H1 (cell line): ENCODE results near the gene SLC36A2. TPM values are rescaled to one million over a fixed set of nuclear protein-coding genes. Genes with fewer than 3 reads are reported as not detected.

ENCODE experiments used
- CTCF ChIA-PET: fragments of 300-600 bp; sonication (Branson Sonifier 250); formaldehyde crosslinking; loops from one replicate; lab custom pipeline; 2021; ENCODE audit not compliant: partially characterized antibody; lab: Charles Lee
- POLR2A ChIA-PET: fragments of 300-600 bp; sonication (Branson Sonifier 250); formaldehyde crosslinking; loops from one replicate; lab custom pipeline; 2021; ENCODE audit warnings: inconsistent platforms; ENCODE audit not compliant: partially characterized antibody; lab: Charles Lee
- DNase-seq, 2 experiments: peaks; one replicate each; pipeline versions ENCODE4 v3.0.0 to v3.0.0-alpha.2; 2010 to 2022; ENCODE audit warnings: low spot score in 2 of 2, low read depth in 1 of 2, mixed read lengths in 1 of 2
- FAIRE-seq: peaks from 2 replicates; lab custom pipeline; 2011; peaks lifted over from hg19 to GRCh38; lab: Jason Lieb, UNC
- H2AFZ ChIP-seq: 2 replicates; pipeline ENCODE4 v1.8.1; 2012; ENCODE audit warnings: low read length, inconsistent platforms
- H2AK5ac ChIP-seq: 2 replicates; pipeline ENCODE4 v1.6.1; 2013; ENCODE audit warnings: low read depth, low read length
- H2BK120ac ChIP-seq: replicated peaks from 2 replicates; pipeline ENCODE3; 2013; ENCODE audit warnings: low read depth, low read length, inconsistent platforms
- H2BK12ac ChIP-seq: 2 replicates; pipeline ENCODE4 v1.6.1; 2013; ENCODE audit warnings: low read depth, low read length
- H2BK15ac ChIP-seq: 2 replicates; pipeline ENCODE4 v1.6.1; 2013; ENCODE audit warnings: low read length
- H2BK20ac ChIP-seq: 2 replicates; pipeline ENCODE4 v1.6.1; 2013; ENCODE audit warnings: low read length
- H2BK5ac ChIP-seq: 2 replicates; pipeline ENCODE4 v1.6.1; 2013; ENCODE audit warnings: low read depth, low read length
- H3K14ac ChIP-seq: 2 replicates; pipeline ENCODE4 v1.6.1; 2013; ENCODE audit warnings: inconsistent platforms; ENCODE audit not compliant: insufficient read length
- H3K18ac ChIP-seq: 2 replicates; pipeline ENCODE4 v1.6.1; 2013; ENCODE audit warnings: low read length; ENCODE audit errors: extremely low read depth
- H3K23ac ChIP-seq: 2 replicates; pipeline ENCODE4 v1.6.1; 2013; ENCODE audit warnings: inconsistent platforms; ENCODE audit not compliant: insufficient read length
- H3K23me2 ChIP-seq: 2 replicates; pipeline ENCODE4 v1.6.1; 2013; ENCODE audit warnings: low read depth, low read length
- H3K27ac ChIP-seq: 2 replicates; pipeline ENCODE4 v1.6.1; 2011; ENCODE audit warnings: low read depth, low read length, inconsistent platforms
- H3K27me3 ChIP-seq, 4 experiments: replicated peaks in 1 of 4; 1 replicate in 1 of 4; 2 replicates in 3 of 4; pipeline versions ENCODE4 v1.6.1 to v1.8.1; 2011 to 2013; ENCODE audit warnings: low read length in 3 of 4, mild to moderate bottlenecking in 3 of 4, inconsistent platforms in 2 of 4, mixed read lengths in 2 of 4, moderate library complexity in 1 of 4; ENCODE audit not compliant: control insufficient read depth in 3 of 4, insufficient read depth in 3 of 4; ENCODE audit errors: extremely low read depth in 1 of 4
- H3K36me3 ChIP-seq, 4 experiments: 2 replicates each; pipeline versions ENCODE4 v1.6.1 to v1.8.1; 2011 to 2013; ENCODE audit warnings: mild to moderate bottlenecking in 4 of 4, low read length in 3 of 4, moderate library complexity in 2 of 4, control low read depth in 1 of 4, inconsistent platforms in 1 of 4; ENCODE audit not compliant: insufficient read depth in 4 of 4, control insufficient read depth in 2 of 4
- H3K4ac ChIP-seq: replicated peaks from 2 replicates; pipeline ENCODE3; 2013; ENCODE audit warnings: low read length, low read depth, mixed read lengths, inconsistent platforms; ENCODE audit not compliant: insufficient read length
- H3K4me1 ChIP-seq, 4 experiments: replicated peaks in 1 of 4; 1 replicate in 1 of 4; 2 replicates in 3 of 4; pipeline versions ENCODE4 v1.6.1 to v1.8.1; 2011 to 2013; ENCODE audit warnings: low read length in 3 of 4, inconsistent platforms in 2 of 4, mixed read lengths in 1 of 4; ENCODE audit not compliant: insufficient read depth in 4 of 4, control insufficient read depth in 3 of 4
- H3K4me2 ChIP-seq, 2 experiments: 2 replicates each; pipeline versions ENCODE4 v1.6.1 to v1.8.1; 2011 to 2013; ENCODE audit warnings: low read depth in 2 of 2, low read length in 2 of 2, control low read depth in 1 of 2, inconsistent platforms in 1 of 2, mild to moderate bottlenecking in 1 of 2; ENCODE audit not compliant: insufficient read depth in 1 of 2
- H3K4me3 ChIP-seq, 4 experiments: fragments of 200-600, 300-600 bp in 1 of 4; sonication (generic), shearing (Covaris generic), sonication (Bioruptor Twin) in 1 of 4; 2 replicates each; pipeline versions ENCODE4 v1.5.1 to v1.8.1; 2011 to 2016; ENCODE audit warnings: low read length in 4 of 4, low read depth in 3 of 4, control low read depth in 2 of 4, inconsistent platforms in 2 of 4, mild to moderate bottlenecking in 2 of 4, mixed read lengths in 1 of 4, moderate library complexity in 1 of 4; ENCODE audit not compliant: insufficient read depth in 2 of 4; ENCODE audit errors: extremely low read depth in 1 of 4
- H3K56ac ChIP-seq: replicated peaks from 2 replicates; pipeline ENCODE3; 2013; ENCODE audit warnings: low read depth, mild to moderate bottlenecking, mixed read lengths, low read length, inconsistent platforms; ENCODE audit not compliant: insufficient read length
- H3K79me1 ChIP-seq: 2 replicates; pipeline ENCODE4 v1.6.1; 2013; ENCODE audit warnings: low read depth, low read length, control low read depth
- H3K79me2 ChIP-seq, 2 experiments: 2 replicates each; pipeline versions ENCODE4 v1.6.1 to v1.8.1; 2012 to 2013; ENCODE audit warnings: low read length in 2 of 2, mild to moderate bottlenecking in 2 of 2, inconsistent platforms in 1 of 2; ENCODE audit not compliant: insufficient read depth in 2 of 2, control insufficient read depth in 1 of 2
- H3K9ac ChIP-seq, 4 experiments: replicated peaks in 1 of 4; 1 replicate in 1 of 4; 2 replicates in 3 of 4; pipeline versions ENCODE4 v1.6.1 to v1.8.1; 2011 to 2013; ENCODE audit warnings: low read depth in 3 of 4, low read length in 3 of 4, control low read depth in 2 of 4, mild to moderate bottlenecking in 2 of 4, moderate library complexity in 2 of 4, inconsistent platforms in 1 of 4; ENCODE audit errors: extremely low read depth in 1 of 4
- H3K9me3 ChIP-seq, 2 experiments: 2 replicates each; pipeline versions ENCODE4 v1.6.1 to v1.8.1; 2012 to 2013; ENCODE audit warnings: mild to moderate bottlenecking in 2 of 2, moderate library complexity in 2 of 2, control low read depth in 1 of 2, inconsistent platforms in 1 of 2, low read depth in 1 of 2, low read length in 1 of 2, mixed read lengths in 1 of 2; ENCODE audit not compliant: insufficient read depth in 2 of 2
- H4K20me1 ChIP-seq, 2 experiments: replicated peaks in 1 of 2; 2 replicates each; pipeline versions ENCODE3 to v1.8.1; 2011 to 2013; ENCODE audit warnings: inconsistent platforms in 2 of 2, low read length in 2 of 2, mild to moderate bottlenecking in 1 of 2; ENCODE audit not compliant: insufficient read depth in 2 of 2, control insufficient read depth in 1 of 2
- H4K5ac ChIP-seq: 2 replicates; pipeline ENCODE4 v1.6.1; 2013; ENCODE audit warnings: low read length, low read depth, mixed read lengths, inconsistent platforms; ENCODE audit not compliant: insufficient read length
- H4K8ac ChIP-seq: 2 replicates; pipeline ENCODE4 v1.8.0; 2013; ENCODE audit warnings: mild to moderate bottlenecking, moderate library complexity, low read length, inconsistent platforms; ENCODE audit not compliant: insufficient read depth; ENCODE audit errors: extremely low read depth
- H4K91ac ChIP-seq: replicated peaks from 2 replicates; pipeline ENCODE3; 2013; ENCODE audit warnings: low read length, mixed read lengths, inconsistent platforms; ENCODE audit not compliant: insufficient read length
- HDAC6 ChIP-seq: IDR thresholded peaks from one replicate; pipeline ENCODE4 v1.7.1; 2012; ENCODE audit warnings: low read depth, mild to moderate bottlenecking, inconsistent platforms, low read length, moderate library complexity
- TEAD4 ChIP-seq: IDR thresholded peaks from 2 replicates; pipeline ENCODE4 v1.6.1; 2012; ENCODE audit warnings: low read depth, low read length, inconsistent platforms, mixed read lengths
- WGBS, 2 experiments: shearing (Covaris generic) in 1 of 2; methylation state at CpG; one replicate each; pipeline versions ENCODE4 v1.1.6 to v1.1.7; 2013 to 2015; ENCODE audit warnings: low lambda C conversion rate in 2 of 2, mixed read lengths in 2 of 2, inconsistent platforms in 1 of 2, low coverage in 1 of 2, missing lambda C conversion rate in 1 of 2; ENCODE audit not compliant: insufficient replicate concordance in 2 of 2, insufficient coverage in 1 of 2, insufficient read length in 1 of 2; ENCODE audit errors: extremely low coverage in 1 of 2, missing lambda C conversion rate in 1 of 2; 5-methylcytosine and 5-hydroxymethylcytosine counted together
- polyA plus RNA-seq, 7 experiments: library from polyadenylated mRNA; depleted of rRNA in 3 of 7; stranded (reverse) in 5 of 7; unstranded in 2 of 7; fragments of >200 nt in 5 of 7; fragments of 200-250 nt in 2 of 7; gene quantifications; 1 replicate in 5 of 7; 2 replicates in 1 of 7; 4 replicates in 1 of 7; pipeline versions ENCODE4 v1.2.1 to v1.2.3, GENCODE V29; 2011 to 2013; ENCODE audit warnings: missing spikeins in 2 of 7, mixed read lengths in 2 of 7
- total RNA-seq: library from RNA; stranded (reverse); fragmentation: NEBNext Ultra II Directional; extraction: Animal tissue kit (Norgen Biotek cat#: 25700); gene quantifications from 2 replicates; pipeline ENCODE4 v1.2.1, GENCODE V29; 2021

Gene SLC36A2
- total and polyA plus RNA-seq, 2 of the 8 experiments (the other 6 are each of a cell fraction or from before 2014, with no cell fraction given), result 0.30 TPM; not detected in 1

DNA sequence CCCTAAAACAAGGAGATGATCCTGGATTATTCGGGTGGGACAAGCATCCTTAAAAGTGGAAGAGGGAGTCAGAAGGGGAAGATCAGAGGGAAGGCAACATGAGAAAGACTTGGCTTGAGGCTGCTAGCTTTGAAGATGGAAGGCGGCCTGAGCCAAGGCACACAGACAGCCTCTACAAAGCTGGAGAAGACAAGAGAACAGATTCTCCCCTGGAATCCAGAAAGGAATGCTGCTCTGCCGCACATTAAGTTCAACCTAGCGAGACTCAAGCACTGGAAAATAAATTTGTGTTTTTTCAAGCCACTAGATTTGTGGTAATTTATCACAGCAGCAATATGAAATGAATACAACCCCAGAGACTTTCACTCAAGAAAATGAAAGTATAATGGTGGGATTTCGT is 61.7 kb downstream of the SLC36A2 start:
- TF ChIP-seq HDAC6 (no peak), TEAD4 (no peak)
- TF ChIP-seq, all 59 proteins: peak for 0
- WGBS, 2 experiments, result 90% methylated on average over 5 of the region's 5 CpGs; no CpG with 5 or more reads in 1 of the 2 experiments
- H4K8ac ChIP-seq, result no peak overlapping the region

More for the DNA sequence above, 61.7 kb downstream of the SLC36A2 start:
- Histone ChIP-seq H3K4ac (no peak overlapping the region), H3K27me3 (no peaks in the 10 kb centered on the region), H3K23me2 (no peaks in the 10 kb centered on the region), H3K4me3 (no peak overlapping the region), H2BK5ac (no peak overlapping the region), H3K9ac (no peak overlapping the region), H4K91ac (no peak overlapping the region), H3K4me2 (no peak overlapping the region), H3K14ac (no peak overlapping the region), H2BK20ac (no peak overlapping the region), H4K5ac (no peak overlapping the region), H3K4me1 (peaks cover 0 to 6% (median 3%) of the 10 kb centered on the region in 4 experiments; a peak in 2 of 7 replicates), H3K36me3 (no peaks in the 10 kb centered on the region), H2BK12ac (no peak overlapping the region), H2BK120ac (no peak overlapping the region), H3K9me3 (no peaks in the 10 kb centered on the region), H3K79me1 (no peaks in the 10 kb centered on the region), H3K23ac (no peak overlapping the region), H3K79me2 (no peaks in the 10 kb centered on the region), H3K27ac (no peak overlapping the region), H3K56ac (no peak overlapping the region), H2BK15ac (no peak overlapping the region), H3K18ac (no peak overlapping the region), H2AK5ac (no peak overlapping the region), H2AFZ (no peak overlapping the region), H4K20me1 (no peaks in the 10 kb centered on the region)
- peak; percentile 13 for FAIRE-seq
- DNase-seq, result peak in 1 of 2 experiments; percentile 16
- POLR2A ChIA-PET, result no interaction called here
- CTCF ChIA-PET, result interaction anchor here (0.9 to 6.1 kb wide), 9 partner anchors 11 to 235 kb away, joined by 3 to 25 read pairs (median 7); partner anchors contain the start of gene SLC36A1
